Muscle layer of colon (tissue), 2 donors: Measurements from ENCODE around the gene NR1I2.

Source experiments
- H3K27ac ChIP-seq: one replicate; pipeline ENCODE4 v1.7.0; 2013; ENCODE audit warnings: low read depth, mild to moderate bottlenecking, low read length, moderate library complexity
- H3K27me3 ChIP-seq, 2 donors: one replicate each; pipeline ENCODE4 v1.7.0; 2013; ENCODE audit warnings: low read length in 2 of 2, mild to moderate bottlenecking in 2 of 2; ENCODE audit not compliant: insufficient read depth in 2 of 2, control insufficient read depth in 1 of 2
- H3K36me3 ChIP-seq: one replicate; pipeline ENCODE4 v1.7.0; 2013; ENCODE audit warnings: mild to moderate bottlenecking, low read length; ENCODE audit not compliant: insufficient read depth
- H3K4me1 ChIP-seq: one replicate; pipeline ENCODE4 v1.7.0; 2013; ENCODE audit warnings: mild to moderate bottlenecking, low read length; ENCODE audit not compliant: insufficient read depth
- H3K4me3 ChIP-seq, 2 donors: one replicate each; pipeline ENCODE4 v1.7.0; 2013; ENCODE audit warnings: low read length in 2 of 2, low read depth in 1 of 2, mild to moderate bottlenecking in 1 of 2, moderate library complexity in 1 of 2
- H3K9ac ChIP-seq: one replicate; pipeline ENCODE4 v1.7.0; 2013; ENCODE audit warnings: low read length
- H3K9me3 ChIP-seq: one replicate; pipeline ENCODE4 v1.7.0; 2013; ENCODE audit warnings: mild to moderate bottlenecking, low read length
- donor health status: abdominal sarcoma.
- donor health status: Adenocarcinoma of cecum.

Gene NR1I2

DNA sequence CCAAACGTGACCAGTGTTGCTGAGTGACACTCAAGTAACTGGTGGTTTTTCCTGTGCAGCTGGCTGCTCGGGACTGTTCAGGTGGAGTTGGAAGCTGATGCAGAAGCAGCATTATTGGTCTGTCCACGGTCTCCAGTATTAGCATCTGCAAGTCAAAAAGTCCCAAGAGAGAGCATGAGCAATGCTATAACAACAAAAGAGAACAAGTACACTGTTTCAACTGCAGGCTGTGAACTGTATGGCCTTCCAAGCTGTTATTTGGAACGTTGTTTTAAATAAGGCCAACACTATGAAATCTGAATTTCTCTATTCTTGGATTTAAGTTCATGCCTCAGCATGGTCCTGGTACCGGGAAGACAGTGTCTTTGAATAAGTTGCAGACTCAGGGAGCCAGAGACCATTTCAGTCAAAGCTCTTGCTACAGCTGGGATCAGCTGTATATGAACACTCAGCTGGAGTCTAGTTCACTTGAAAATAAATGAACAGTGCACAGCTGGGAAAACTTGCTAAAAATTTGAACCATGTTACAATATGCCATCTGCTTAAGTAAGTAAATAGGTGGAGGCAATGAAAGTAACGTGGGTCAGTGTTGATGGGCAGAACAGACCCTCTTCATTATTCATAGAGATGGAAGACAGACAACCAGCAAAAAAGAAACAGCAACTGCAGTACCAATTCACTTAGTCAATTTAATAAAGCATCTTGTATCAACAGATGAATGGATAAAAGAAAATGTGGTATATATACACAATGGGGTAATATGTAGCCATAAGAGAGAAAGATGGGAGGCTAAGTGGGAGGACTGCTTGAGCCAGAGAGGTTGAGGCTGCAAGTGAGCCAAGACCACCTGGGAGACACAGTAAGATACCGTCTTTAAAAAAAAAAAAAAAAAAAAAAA, 45.1 kb downstream of the NR1I2 start:
- no peak overlapping the region for H3K27ac ChIP-seq
- no peaks in the 10 kb centered on the region for H3K4me1 ChIP-seq
- H3K9ac ChIP-seq, result no peak overlapping the region
- no peaks in the 10 kb centered on the region for H3K9me3 ChIP-seq
- H3K36me3 ChIP-seq, result no peaks in the 10 kb centered on the region
- H3K4me3 ChIP-seq, result no peak overlapping the region
- H3K27me3 ChIP-seq, result no peaks in the 10 kb centered on the region

DNA sequence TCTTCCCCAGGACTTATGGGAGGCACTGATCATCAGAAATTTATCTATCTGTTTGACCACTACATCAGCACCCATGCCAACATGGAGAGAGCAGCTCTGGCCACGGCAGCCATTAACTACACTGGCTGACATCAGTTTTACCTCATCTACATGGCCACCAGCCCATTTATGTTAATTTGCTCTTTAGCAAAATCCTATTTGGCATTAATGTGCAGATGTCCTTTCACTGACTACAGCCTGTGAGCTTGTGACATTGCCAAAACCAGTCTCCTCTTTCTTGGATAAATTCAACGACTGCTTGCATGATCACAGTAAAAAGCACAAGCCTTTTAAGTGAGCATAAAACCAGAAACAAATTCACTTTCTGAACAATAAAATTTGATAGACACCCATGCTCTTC, 47.5 kb downstream of the NR1I2 start:
- no peaks in the 10 kb centered on the region for H3K4me1 ChIP-seq
- no peak overlapping the region for H3K27ac ChIP-seq
- H3K4me3 ChIP-seq, result no peak overlapping the region

DNA sequence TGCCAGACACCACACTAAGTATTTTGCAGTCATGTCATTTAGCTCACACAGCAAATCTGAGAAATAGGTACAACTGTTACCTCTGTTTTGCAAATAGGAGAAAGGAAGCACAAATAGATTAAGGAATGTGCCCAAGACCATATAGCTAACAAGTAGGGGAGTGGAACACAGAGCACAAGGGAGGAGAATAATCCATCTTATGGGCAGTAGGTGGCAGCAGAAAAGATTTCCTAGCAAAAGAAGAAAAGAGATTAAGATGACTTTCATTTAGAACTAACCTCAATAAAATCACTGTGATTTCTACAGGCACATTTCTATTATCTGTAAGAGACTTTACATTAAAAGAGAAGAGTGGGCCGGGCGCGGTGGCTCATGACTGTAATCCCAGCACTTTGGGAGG, 49.1 kb downstream of the NR1I2 start:
- H3K27me3 ChIP-seq, result no peaks in the 10 kb centered on the region
- no peak overlapping the region for H3K9ac ChIP-seq
- no peaks in the 10 kb centered on the region for H3K4me1 ChIP-seq
- no peak overlapping the region for H3K4me3 ChIP-seq
- no peak overlapping the region for H3K27ac ChIP-seq
- no peaks in the 10 kb centered on the region for H3K36me3 ChIP-seq
- no peaks in the 10 kb centered on the region for H3K9me3 ChIP-seq

More for the DNA sequence above, 47.5 kb downstream of the NR1I2 start:
- Histone ChIP-seq H3K36me3 (no peaks in the 10 kb centered on the region), H3K27me3 (no peaks in the 10 kb centered on the region), H3K9ac (no peak overlapping the region), H3K9me3 (no peaks in the 10 kb centered on the region)

DNA sequence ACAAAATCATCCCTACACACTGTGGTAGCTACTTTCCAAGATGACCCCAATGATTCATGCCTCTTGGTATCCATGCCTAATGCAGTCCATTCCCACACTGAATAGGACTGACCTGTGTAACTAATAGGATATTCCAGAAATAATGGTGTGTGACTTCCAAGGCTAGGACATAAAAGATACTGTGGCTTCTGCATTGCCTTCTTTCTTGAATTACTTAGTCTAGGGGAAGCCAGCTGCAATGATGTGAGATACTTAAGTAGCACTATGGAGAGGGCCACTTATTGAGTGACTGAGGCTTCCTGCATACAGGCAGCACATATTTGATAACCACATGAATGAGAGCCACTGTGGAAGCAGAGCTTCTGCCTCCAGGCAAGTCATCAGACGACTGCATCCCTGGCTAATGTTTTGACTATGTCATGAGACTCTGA, 50.1 kb downstream of the NR1I2 start:
- H3K4me1 ChIP-seq, result no peaks in the 10 kb centered on the region
- no peaks in the 10 kb centered on the region for H3K9me3 ChIP-seq
- H3K27me3 ChIP-seq, result no peaks in the 10 kb centered on the region
- no peak overlapping the region for H3K4me3 ChIP-seq
- no peaks in the 10 kb centered on the region for H3K36me3 ChIP-seq
- no peak overlapping the region for H3K9ac ChIP-seq
- no peak overlapping the region for H3K27ac ChIP-seq

DNA sequence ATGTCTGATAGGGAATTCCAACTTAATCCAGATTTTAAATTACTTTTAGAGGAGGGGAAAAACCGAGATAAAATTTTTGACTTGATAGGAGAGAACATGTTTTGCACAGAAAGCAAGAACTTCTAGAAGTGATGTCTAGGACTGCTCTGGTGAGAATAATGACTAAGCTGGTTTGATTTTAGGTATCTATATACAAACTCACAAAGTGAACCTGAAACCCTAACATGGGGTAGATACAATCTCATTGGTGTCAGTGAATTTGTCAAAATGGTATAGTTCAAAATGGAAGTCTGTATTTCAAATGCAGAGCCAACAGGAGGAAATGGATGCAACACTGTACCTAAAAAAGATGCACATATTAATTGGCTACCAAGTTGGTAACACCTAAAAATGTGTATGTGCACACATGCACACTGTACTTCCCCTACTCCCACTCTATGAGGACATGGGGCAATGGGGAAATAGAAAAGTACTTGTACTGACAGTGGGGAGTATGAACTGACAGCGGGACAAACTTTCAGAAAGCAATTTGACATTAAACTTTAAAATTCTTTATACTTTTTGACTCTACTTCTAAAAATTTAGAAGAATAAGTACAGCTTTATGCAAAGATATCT, 53.0 kb downstream of the NR1I2 start:
- Histone ChIP-seq H3K9me3 (no peaks in the 10 kb centered on the region), H3K4me1 (no peaks in the 10 kb centered on the region), H3K4me3 (no peak overlapping the region), H3K27ac (no peak overlapping the region), H3K36me3 (no peaks in the 10 kb centered on the region), H3K27me3 (no peaks in the 10 kb centered on the region), H3K9ac (no peak overlapping the region)

DNA sequence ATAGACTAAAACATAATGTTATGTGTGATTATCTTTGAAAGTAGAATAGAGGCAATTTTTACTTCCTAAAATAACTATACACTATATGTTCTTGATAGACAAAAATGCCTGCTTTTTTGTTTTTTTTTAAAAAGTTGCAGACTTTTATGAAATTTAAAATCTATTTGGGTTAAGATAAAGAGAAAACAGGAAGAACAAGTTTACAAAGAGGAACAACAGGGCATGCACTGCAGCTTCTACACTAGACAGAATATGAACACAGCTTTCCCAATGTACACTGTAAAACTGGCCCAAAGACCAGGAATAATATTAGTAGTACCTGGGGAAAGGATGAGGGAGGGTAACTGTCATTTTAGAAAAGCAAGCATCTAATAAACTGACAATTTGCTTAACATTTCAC, 53.7 kb downstream of the NR1I2 start:
- H3K27ac ChIP-seq, result no peak overlapping the region
- no peak overlapping the region for H3K4me3 ChIP-seq
- H3K27me3 ChIP-seq, result no peaks in the 10 kb centered on the region

DNA sequence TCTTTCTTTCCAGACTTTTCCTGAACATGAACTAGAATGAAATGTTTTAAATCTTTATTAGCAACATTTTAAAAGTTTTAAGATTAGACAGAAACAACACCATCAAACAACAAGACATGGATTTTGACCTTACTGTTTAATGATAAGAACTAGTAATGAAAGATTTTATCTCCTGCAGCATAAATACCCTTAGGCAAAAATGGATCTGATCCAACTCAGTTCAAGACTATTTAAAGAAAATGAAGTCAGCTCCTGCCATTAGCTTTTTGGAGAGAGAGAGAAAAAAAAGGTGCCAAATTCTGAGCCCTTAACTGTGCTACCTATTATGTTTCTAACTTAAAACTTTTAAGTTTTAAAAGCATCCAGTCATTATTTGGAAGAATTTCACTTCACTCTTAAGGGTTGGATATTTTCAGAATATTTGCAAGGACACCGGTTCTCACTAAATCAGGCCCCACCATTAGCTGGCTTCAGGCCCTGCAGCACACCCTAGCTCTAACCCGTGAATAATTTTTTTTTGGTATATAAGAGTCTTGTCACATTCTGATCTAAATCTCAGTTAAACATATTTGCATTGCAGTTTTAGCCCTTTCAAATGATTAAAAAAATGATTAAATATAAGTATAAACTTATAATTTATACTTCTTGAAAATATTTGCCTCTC, 60.0 kb downstream of the NR1I2 start:
- no peak overlapping the region for H3K4me3 ChIP-seq
- H3K27me3 ChIP-seq, result no peaks in the 10 kb centered on the region
- no peak overlapping the region for H3K9ac ChIP-seq
- peaks cover 3% of the 10 kb centered on the region for H3K4me1 ChIP-seq
- no peaks in the 10 kb centered on the region for H3K9me3 ChIP-seq
- H3K36me3 ChIP-seq, result no peaks in the 10 kb centered on the region
- H3K27ac ChIP-seq, result no peak overlapping the region

More for the DNA sequence above, 53.7 kb downstream of the NR1I2 start:
- Histone ChIP-seq H3K9me3 (no peaks in the 10 kb centered on the region), H3K36me3 (no peaks in the 10 kb centered on the region), H3K4me1 (no peaks in the 10 kb centered on the region), H3K9ac (no peak overlapping the region)

DNA sequence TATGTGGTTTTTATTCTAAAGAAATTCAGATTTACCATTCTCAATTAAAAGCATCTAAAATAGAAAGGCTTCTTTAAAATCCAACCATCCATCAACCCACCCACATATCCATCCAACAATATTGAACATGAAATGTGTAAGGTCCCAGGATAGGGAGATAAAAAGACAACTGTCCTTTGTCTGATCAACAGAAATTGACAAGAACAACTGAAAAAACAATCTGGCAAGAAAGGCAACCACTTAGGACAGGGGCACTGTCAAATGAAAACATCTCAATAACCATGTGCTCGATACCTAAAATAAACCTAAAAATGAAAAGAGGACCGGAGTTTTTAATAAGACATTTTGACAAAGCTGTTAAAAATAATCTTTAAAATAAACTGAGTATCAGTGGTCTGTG, 67.2 kb downstream of the NR1I2 start:
- no peak overlapping the region for H3K27ac ChIP-seq
- H3K9ac ChIP-seq, result no peak overlapping the region
- no peaks in the 10 kb centered on the region for H3K4me1 ChIP-seq
- H3K4me3 ChIP-seq, result no peak overlapping the region
- H3K9me3 ChIP-seq, result no peaks in the 10 kb centered on the region
- H3K36me3 ChIP-seq, result no peaks in the 10 kb centered on the region
- H3K27me3 ChIP-seq, result no peaks in the 10 kb centered on the region

DNA sequence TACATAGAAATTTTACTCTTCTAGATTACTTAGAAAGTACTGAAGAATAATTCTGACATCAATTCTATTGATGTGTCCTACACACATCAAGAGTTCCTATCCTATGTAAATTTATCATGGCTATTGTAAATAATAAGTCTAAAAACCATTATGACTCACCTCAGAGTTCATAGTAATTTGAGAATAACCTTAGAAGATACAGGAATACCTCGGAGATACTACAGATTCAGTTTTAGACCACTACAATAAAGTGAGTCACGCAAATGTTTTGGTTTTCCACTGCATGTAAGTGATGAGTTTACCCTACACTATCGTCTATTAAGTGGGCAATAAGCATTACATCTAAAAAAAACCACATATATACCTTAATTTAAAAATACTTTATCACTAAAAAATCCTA, 74.8 kb downstream of the NR1I2 start:
- Histone ChIP-seq H3K27ac (no peak overlapping the region), H3K36me3 (no peaks in the 10 kb centered on the region), H3K4me1 (no peaks in the 10 kb centered on the region), H3K27me3 (no peaks in the 10 kb centered on the region), H3K9me3 (no peaks in the 10 kb centered on the region), H3K9ac (no peak overlapping the region), H3K4me3 (no peak overlapping the region)

DNA sequence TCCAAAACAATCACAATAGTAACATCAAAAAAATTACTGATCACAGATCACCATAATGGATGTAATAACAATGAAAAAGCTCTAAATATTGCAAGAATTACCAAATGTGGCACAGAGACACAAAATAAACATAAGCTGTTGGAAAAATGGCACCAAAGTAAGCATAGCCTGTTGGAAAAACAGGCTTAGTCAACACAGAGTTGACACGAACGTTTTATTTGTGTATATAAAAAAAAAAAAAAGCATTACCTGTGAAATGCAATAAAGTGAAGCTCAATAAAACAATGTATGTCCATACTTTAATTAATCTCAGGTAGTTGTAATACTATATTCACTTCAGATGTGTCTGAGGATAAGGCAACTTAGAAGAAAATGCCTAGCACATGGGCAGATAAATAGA, 77.1 kb downstream of the NR1I2 start:
- peaks cover 15% of the 10 kb centered on the region for H3K36me3 ChIP-seq
- no peak overlapping the region for H3K9ac ChIP-seq
- H3K9me3 ChIP-seq, result no peaks in the 10 kb centered on the region
- no peaks in the 10 kb centered on the region for H3K27me3 ChIP-seq
- H3K4me1 ChIP-seq, result no peaks in the 10 kb centered on the region
- H3K4me3 ChIP-seq, result no peak overlapping the region
- no peak overlapping the region for H3K27ac ChIP-seq

DNA sequence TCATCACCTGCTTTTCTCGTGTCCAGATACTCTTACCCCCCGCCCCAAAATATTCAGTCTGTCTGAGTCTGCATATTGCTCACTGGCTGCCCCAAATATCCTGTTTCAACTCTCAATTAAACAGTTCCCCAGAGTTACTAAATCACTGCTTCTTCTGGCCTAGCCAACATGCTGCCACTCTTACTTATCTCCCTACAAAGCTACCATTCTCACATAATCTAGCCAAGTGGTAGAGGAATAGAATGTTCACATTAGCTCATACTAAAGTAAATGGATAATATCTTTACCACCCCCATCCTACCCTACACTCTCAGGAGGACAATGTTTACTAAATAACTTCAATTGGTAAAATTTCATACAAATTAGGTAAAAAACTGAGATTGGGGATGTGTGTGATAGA, 77.8 kb downstream of the NR1I2 start:
- no peaks in the 10 kb centered on the region for H3K4me1 ChIP-seq

More for the DNA sequence above, 77.8 kb downstream of the NR1I2 start:
- Histone ChIP-seq H3K27ac (no peak overlapping the region), H3K27me3 (no peaks in the 10 kb centered on the region), H3K9ac (no peak overlapping the region), H3K4me3 (no peak overlapping the region), H3K9me3 (no peaks in the 10 kb centered on the region), H3K36me3 (peaks cover 15% of the 10 kb centered on the region)
